WTC11 (cell line): ENCODE data around the gene REEP6. TPM values are rescaled to one million over a fixed set of nuclear protein-coding genes. Genes with fewer than 3 reads are reported as not detected.

Experiments used
- ATAC-seq: fragments of 200-7000 bp; cut with Tn5 transposase; 2 replicates; pipeline ENCODE4 v1.10.0; 2021; ENCODE audit warnings: mild to moderate bottlenecking, moderate library complexity
- CTCF ChIA-PET: fragments of 300-600 bp; sonication (Branson Sonifier 250); formaldehyde crosslinking; loops from one replicate; lab custom pipeline; 2021; ENCODE audit warnings: antibody characterized with exemption; lab: Charles Lee
- POLR2A ChIA-PET: fragments of 350-600 bp; sonication (Branson Sonifier 250); formaldehyde crosslinking; loops from one replicate; lab custom pipeline; 2021; ENCODE audit warnings: antibody characterized with exemption; lab: Charles Lee
- DNase-seq: peaks from one replicate; pipeline ENCODE4 v3.0.0; 2021; ENCODE audit warnings: low spot score
- H3K27ac Mint-ChIP-seq: 2 replicates; pipeline ENCODE4 v1.8.0; 2021; ENCODE audit warnings: mixed read lengths
- H3K27me3 Mint-ChIP-seq: 2 replicates; pipeline ENCODE4 v1.8.0; 2021; ENCODE audit warnings: low read depth, mild to moderate bottlenecking, moderate library complexity, mixed read lengths
- H3K36me3 Mint-ChIP-seq: 2 replicates; pipeline ENCODE4 v1.8.0; 2021; ENCODE audit warnings: mixed read lengths
- H3K4me1 Mint-ChIP-seq: 2 replicates; pipeline ENCODE4 v1.8.0; 2022; ENCODE audit warnings: mixed read lengths
- H3K4me3 Mint-ChIP-seq: 2 replicates; pipeline ENCODE4 v1.8.0; 2021; ENCODE audit warnings: mild to moderate bottlenecking, moderate library complexity, mixed read lengths
- H3K9me3 Mint-ChIP-seq: 2 replicates; pipeline ENCODE4 v1.8.0; 2021; ENCODE audit warnings: mixed read lengths
- AFF4 ChIP-seq: sonication (generic); formaldehyde crosslinking; IDR thresholded peaks from 2 replicates; pipeline ENCODE4 v1.8.1; 2023; ENCODE audit warnings: mild to moderate bottlenecking, missing genetic modification reagents, borderline replicate concordance
- AR ChIP-seq: fragments of 250-450 bp; sonication (Bioruptor Pico); IDR thresholded peaks from 2 replicates; pipeline ENCODE4 v1.9.0; 2021; ENCODE audit warnings: mild to moderate bottlenecking
- ATF6 ChIP-seq: sonication (generic); formaldehyde crosslinking; IDR thresholded peaks from 2 replicates; pipeline ENCODE4 v1.8.1; 2023; ENCODE audit warnings: mild to moderate bottlenecking, missing genetic modification reagents
- CREM ChIP-seq: sonication (generic); formaldehyde crosslinking; IDR thresholded peaks from 2 replicates; pipeline ENCODE4 v1.8.1; 2022; ENCODE audit warnings: mild to moderate bottlenecking, missing genetic modification reagents, moderate library complexity
- E2F1 ChIP-seq: sonication (generic); formaldehyde crosslinking; IDR thresholded peaks from 2 replicates; pipeline ENCODE4 v1.8.0; 2022; ENCODE audit warnings: mild to moderate bottlenecking, missing genetic modification reagents
- E2F4 ChIP-seq: sonication (generic); formaldehyde crosslinking; IDR thresholded peaks from 2 replicates; pipeline ENCODE4 v1.8.1; 2022; ENCODE audit warnings: low read depth, mild to moderate bottlenecking, moderate library complexity, missing genetic modification reagents, borderline replicate concordance
- ETV6 ChIP-seq: sonication (generic); formaldehyde crosslinking; IDR thresholded peaks from 2 replicates; pipeline ENCODE4 v1.8.1; 2022; ENCODE audit warnings: mild to moderate bottlenecking, missing genetic modification reagents
- IRF2 ChIP-seq: sonication (generic); formaldehyde crosslinking; IDR thresholded peaks from 2 replicates; pipeline ENCODE4 v1.8.0; 2022; ENCODE audit warnings: low read depth, missing genetic modification reagents, borderline replicate concordance
- JAZF1 ChIP-seq: fragments of 250-450 bp; sonication (Bioruptor Pico); IDR thresholded peaks from 2 replicates; pipeline ENCODE4 v1.9.0; 2021; ENCODE audit warnings: moderate library complexity, mild to moderate bottlenecking, inconsistent platforms
- JUN ChIP-seq: sonication (generic); formaldehyde crosslinking; IDR thresholded peaks from 2 replicates; pipeline ENCODE4 v1.8.0; 2023; ENCODE audit warnings: mild to moderate bottlenecking, missing genetic modification reagents
- KAT7 ChIP-seq: sonication (generic); formaldehyde crosslinking; IDR thresholded peaks from 2 replicates; pipeline ENCODE4 v1.8.1; 2023; ENCODE audit warnings: missing genetic modification reagents, mild to moderate bottlenecking, borderline replicate concordance
- TCF7 ChIP-seq: sonication (generic); formaldehyde crosslinking; IDR thresholded peaks from 2 replicates; pipeline ENCODE4 v1.8.0; 2022; ENCODE audit warnings: mild to moderate bottlenecking, low read depth, missing genetic modification reagents, moderate library complexity
- ZNF138 ChIP-seq: sonication (generic); formaldehyde crosslinking; conservative IDR thresholded peaks from 2 replicates; pipeline ENCODE4 v1.8.1; 2022; ENCODE audit warnings: mild to moderate bottlenecking, moderate library complexity, missing genetic modification reagents
- ZNF219 ChIP-seq: sonication (generic); formaldehyde crosslinking; IDR thresholded peaks from 2 replicates; pipeline ENCODE4 v1.8.0; 2023; ENCODE audit warnings: missing genetic modification reagents, mild to moderate bottlenecking, borderline replicate concordance
- ZNF263 ChIP-seq: sonication (generic); formaldehyde crosslinking; IDR thresholded peaks from 2 replicates; pipeline ENCODE4 v1.8.1; 2022; ENCODE audit warnings: low read depth, mild to moderate bottlenecking, moderate library complexity, missing genetic modification reagents
- ZNF423 ChIP-seq: fragments of 250-450 bp; sonication (Bioruptor Pico); IDR thresholded peaks from 2 replicates; pipeline ENCODE4 v2.1.2; 2022; ENCODE audit warnings: mild to moderate bottlenecking, moderate library complexity
- ZNF512 ChIP-seq: sonication (generic); formaldehyde crosslinking; IDR thresholded peaks from 2 replicates; pipeline ENCODE4 v1.8.1; 2022; ENCODE audit warnings: missing genetic modification reagents, borderline replicate concordance
- total RNA-seq: library from RNA; stranded (reverse); gene quantifications from 3 replicates; pipeline ENCODE4 v1.2.3, GENCODE V29; 2021

REEP6 gene
- total RNA-seq, 1 experiment from 2014 or later, result 17.0 TPM

- no peak for ATAC-seq
- CTCF ChIA-PET, result interaction anchor here (0.6 to 1.4 kb wide), 3 partner anchors 25 to 50 kb away, joined by 3 to 5 read pairs (median 3); no protein-coding TSS in a partner anchor
- H3K36me3 Mint-ChIP-seq, result no peaks in the 10 kb centered on the region
- DNase-seq, result no peak
- TF ChIP-seq ZNF138 (no peak), CREM (CRISPR knock-in tag) (no peak), AR (no peak), ZNF263 (CRISPR knock-in tag) (no peak), ATF6 (no peak), ZNF423 (CRISPR knock-in tag) (no peak), ETV6 (CRISPR knock-in tag) (no peak), JUN (no peak)
- peaks cover 5% of the 10 kb centered on the region for H3K4me1 Mint-ChIP-seq
- POLR2A ChIA-PET, result no interaction called here
- no peak overlapping the region for H3K27ac Mint-ChIP-seq
- H3K4me3 Mint-ChIP-seq, result no peak overlapping the region
- H3K9me3 Mint-ChIP-seq, result peaks cover 10% of the 10 kb centered on the region
- H3K27me3 Mint-ChIP-seq, result peaks cover 53% of the 10 kb centered on the region
Observed at GRCh38 chr19:1521636-1522035, 30.7 kb downstream of the REEP6 start.

GRCh38 chr19:1522061-1522460 is 31.1 kb downstream of the REEP6 start:
- CTCF ChIA-PET, result interaction anchor here (0.6 to 1.4 kb wide), 5 partner anchors 24 to 376 kb away, joined by 3 to 5 read pairs (median 4); no protein-coding TSS in a partner anchor
- H3K4me3 Mint-ChIP-seq, result no peak overlapping the region
- TF ChIP-seq KAT7 (CRISPR knock-in tag), result no peak
- TF ChIP-seq E2F1, result no peak
- no peak for TF ChIP-seq AFF4 (CRISPR knock-in tag)
- no peak for TF ChIP-seq ZNF138
- TF ChIP-seq JAZF1 (CRISPR knock-in tag), result no peak
- TF ChIP-seq ZNF512 (CRISPR knock-in tag), result no peak
- no peak for TF ChIP-seq TCF7 (CRISPR knock-in tag)
- TF ChIP-seq IRF2 (CRISPR knock-in tag), result no peak
- TF ChIP-seq E2F4 (CRISPR knock-in tag), result no peak
- TF ChIP-seq ZNF219 (CRISPR knock-in tag), result no peak

More at GRCh38 chr19:1522061-1522460, 31.1 kb downstream of the REEP6 start:
- POLR2A ChIA-PET, result interaction anchor here (0.5 kb wide), 1 partner anchor 31 kb away, joined by 3 read pairs; the partner anchor contains the start of gene REEP6
- DNase-seq (no peak), ATAC-seq (no peak)
- Mint-ChIP-seq H3K27ac (no peak overlapping the region), H3K36me3 (no peaks in the 10 kb centered on the region), H3K9me3 (peaks cover 5% of the 10 kb centered on the region; the same call in 1 of the 2 replicates), H3K4me1 (peaks cover 5% of the 10 kb centered on the region), H3K27me3 (peaks cover 53% of the 10 kb centered on the region)
